ENCODE measurements around the gene PALMD.

- TF ChIP-seq EZH2phosphoT487 (IDR thresholded peaks at IDR 0.05; ENCODE audit: borderline replicate concordance, low read length) (no peak), CTCF (conservative IDR thresholded peaks at IDR 0.05; ENCODE audit: low read depth, low read length) (no peak)
Observed at GRCh38 chr1:99669821-99670220, 23.9 kb downstream of the PALMD start.

Measured in PC-3 (cell line).